ENCODE measurements around the gene SCN2B. TPM values are rescaled to one million over a fixed set of nuclear protein-coding genes. Genes with fewer than 3 reads are reported as not detected.

Gene SCN2B
- total RNA-seq, 1 donor from 2014 or later: 0.40 TPM

- Mint-ChIP-seq H3K9me3 (peaks cover 4% of the 10 kb centered on the region), H3K36me3 (ENCODE audit: low read depth) (no peaks in the 10 kb centered on the region), H3K27ac (ENCODE audit: unreplicated experiment) (no peak overlapping the region)
These were observed 39.3 kb upstream of the SCN2B start for GRCh38 chr11:118215765-118216164.

GRCh38 chr11:118215262-118215661, 38.8 kb upstream of the SCN2B start:
- peaks cover 77% of the 10 kb centered on the region for H3K27me3 Mint-ChIP-seq (ENCODE audit: low read depth)
- no peak overlapping the region for H3K27ac Mint-ChIP-seq (ENCODE audit: unreplicated experiment)
- H3K4me1 Mint-ChIP-seq: peaks cover 11% of the 10 kb centered on the region
- H3K36me3 Mint-ChIP-seq (ENCODE audit: low read depth): no peaks in the 10 kb centered on the region
- peaks cover 4% of the 10 kb centered on the region for H3K9me3 Mint-ChIP-seq
- TF ChIP-seq CTCF (conservative IDR thresholded peaks at IDR 0.05): no peak
- H3K4me3 Mint-ChIP-seq: no peak overlapping the region
- no peak for DNase-seq (ENCODE audit: low read depth, low spot score)

More at GRCh38 chr11:118215765-118216164, 39.3 kb upstream of the SCN2B start:
- Mint-ChIP-seq H3K4me1 (peaks cover 8% of the 10 kb centered on the region), H3K27me3 (ENCODE audit: low read depth) (peaks cover 74% of the 10 kb centered on the region), H3K4me3 (no peak overlapping the region)
- no peak for TF ChIP-seq CTCF (conservative IDR thresholded peaks at IDR 0.05)
- no peak for DNase-seq (ENCODE audit: low read depth, low spot score)

- peaks cover 11% of the 10 kb centered on the region for H3K4me1 Mint-ChIP-seq
- no peaks in the 10 kb centered on the region for H3K36me3 Mint-ChIP-seq (ENCODE audit: low read depth)
- peaks cover 72% of the 10 kb centered on the region for H3K27me3 Mint-ChIP-seq (ENCODE audit: low read depth)
- no peak overlapping the region for H3K27ac Mint-ChIP-seq (ENCODE audit: unreplicated experiment)
- no peak for TF ChIP-seq CTCF (conservative IDR thresholded peaks at IDR 0.05)
- peaks cover 4% of the 10 kb centered on the region for H3K9me3 Mint-ChIP-seq
- no peak overlapping the region for H3K4me3 Mint-ChIP-seq
- no peak for DNase-seq (ENCODE audit: low read depth, low spot score)
These were observed 37.9 kb upstream of the SCN2B start for GRCh38 chr11:118214210-118214914.

GRCh38 chr11:118213781-118214180, 37.3 kb upstream of the SCN2B start:
- no peaks in the 10 kb centered on the region for H3K36me3 Mint-ChIP-seq (ENCODE audit: low read depth)
- peaks cover 72% of the 10 kb centered on the region for H3K27me3 Mint-ChIP-seq (ENCODE audit: low read depth)
- H3K9me3 Mint-ChIP-seq: peaks cover 4% of the 10 kb centered on the region
- no peak for TF ChIP-seq CTCF (conservative IDR thresholded peaks at IDR 0.05)
- no peak overlapping the region for H3K27ac Mint-ChIP-seq (ENCODE audit: unreplicated experiment)
- DNase-seq (ENCODE audit: low read depth, low spot score): no peak
- peaks cover 11% of the 10 kb centered on the region for H3K4me1 Mint-ChIP-seq
- H3K4me3 Mint-ChIP-seq: no peak overlapping the region

- no peaks in the 10 kb centered on the region for H3K36me3 Mint-ChIP-seq (ENCODE audit: low read depth)
- H3K4me3 Mint-ChIP-seq: no peak overlapping the region
- DNase-seq (ENCODE audit: low read depth, low spot score): no peak
- H3K9me3 Mint-ChIP-seq: peaks cover 4% of the 10 kb centered on the region
- peaks cover 11% of the 10 kb centered on the region for H3K4me1 Mint-ChIP-seq
- H3K27ac Mint-ChIP-seq (ENCODE audit: unreplicated experiment): no peak overlapping the region
- peaks cover 75% of the 10 kb centered on the region for H3K27me3 Mint-ChIP-seq (ENCODE audit: low read depth)
- no peak for TF ChIP-seq CTCF (conservative IDR thresholded peaks at IDR 0.05)
These were observed 36.8 kb upstream of the SCN2B start for GRCh38 chr11:118213201-118213600.
